K562 (cell line): Measurements from ENCODE around the gene XIRP2. TPM values are rescaled to one million over a fixed set of nuclear protein-coding genes. Genes with fewer than 3 reads are reported as not detected.

Experiments used
- ATAC-seq: fragments of 200-7000 bp; cut with Tn5 transposase; 3 replicates; pipeline ENCODE4 v1.9.1; 2020; ENCODE audit warnings: moderate library complexity
- BruUV-seq: library from RNA; stranded (reverse); fragments of 400-500 nt; replicated peaks from 2 replicates; lab custom pipeline; 2021; lab: Mats Ljungman, UMichigan
- CTCF ChIA-PET: fragments of 300-600 bp; formaldehyde crosslinking; extraction: SDS; loops from one replicate; lab custom pipeline; 2021; ENCODE audit warnings: low intra/inter-chr PET ratio; lab: Yijun Ruan, JAX
- POLR2A ChIA-PET: fragments of 300-600, 350-650 bp; sonication (Branson Sonifier 250); formaldehyde crosslinking; extraction: SDS; loops from one replicate; lab custom pipeline; 2021; ENCODE audit warnings: antibody characterized with exemption, inconsistent platforms; lab: Yijun Ruan, JAX
- DNase-seq, 4 experiments: peaks; one replicate each; pipeline versions ENCODE4 v3.0.0 to v3.0.0-alpha.2; 2011 to 2018; ENCODE audit warnings: low spot score in 3 of 4, mixed read lengths in 3 of 4; ENCODE audit errors: extremely low read depth in 1 of 4
- FAIRE-seq: peaks from 2 replicates; lab custom pipeline; 2011; peaks lifted over from hg19 to GRCh38; lab: Jason Lieb, UNC
- H2AFZ ChIP-seq: 2 replicates; pipeline ENCODE4 v1.6.0; 2011; ENCODE audit warnings: low read depth, low read length, control low read depth, inconsistent platforms
- H3K27ac ChIP-seq: fragments of 200-600 bp; 3 replicates; pipeline ENCODE4 v1.8.0; 2011; ENCODE audit warnings: low read depth, mild to moderate bottlenecking, control low read depth, inconsistent platforms, low read length, moderate library complexity, mixed read lengths; ENCODE audit errors: extremely low read depth
- H3K27me3 ChIP-seq, 2 experiments: fragments of 300-600 bp in 1 of 2; 2 replicates in 1 of 2; 3 replicates in 1 of 2; pipeline versions ENCODE4 v1.6.0 to v1.8.0; 2011; ENCODE audit warnings: inconsistent platforms in 2 of 2, low read length in 2 of 2, mild to moderate bottlenecking in 1 of 2, mixed read lengths in 1 of 2, moderate library complexity in 1 of 2; ENCODE audit not compliant: control insufficient read depth in 2 of 2, insufficient read depth in 2 of 2
- H3K36me3 ChIP-seq: fragments of 300-600 bp; 3 replicates; pipeline ENCODE4 v1.8.0; 2011; ENCODE audit warnings: mild to moderate bottlenecking, low read length, inconsistent platforms; ENCODE audit not compliant: control insufficient read depth, insufficient read depth
- H3K4me1 ChIP-seq, 2 experiments: fragments of 200-600 bp in 1 of 2; replicated peaks in 1 of 2; 2 replicates in 1 of 2; 3 replicates in 1 of 2; pipeline versions ENCODE4 v1.5.1 to v1.8.0; 2011; ENCODE audit warnings: inconsistent platforms in 2 of 2, low read length in 2 of 2, mild to moderate bottlenecking in 1 of 2, mixed read lengths in 1 of 2, moderate library complexity in 1 of 2; ENCODE audit not compliant: control insufficient read depth in 2 of 2, insufficient read depth in 2 of 2
- H3K4me2 ChIP-seq: 2 replicates; pipeline ENCODE4 v1.6.1; 2011; ENCODE audit warnings: low read length, control low read depth, inconsistent platforms, mixed read lengths; ENCODE audit not compliant: insufficient read depth
- H3K4me3 ChIP-seq: fragments of 200-600 bp; sonication (generic), shearing (Covaris generic); 2 replicates; pipeline ENCODE4 v1.5.1; 2016; ENCODE audit warnings: control low read depth, inconsistent platforms
- H3K79me2 ChIP-seq: fragments of 200-600 bp; 3 replicates; pipeline ENCODE4 v1.8.0; 2011; ENCODE audit warnings: low read length, inconsistent platforms; ENCODE audit not compliant: control insufficient read depth, insufficient read depth
- H3K9ac ChIP-seq, 2 experiments: 2 replicates each; pipeline versions ENCODE4 v1.6.0 to v1.6.1; 2011; ENCODE audit warnings: low read depth in 2 of 2, low read length in 2 of 2, control low read depth in 1 of 2, inconsistent platforms in 1 of 2, mild to moderate bottlenecking in 1 of 2, mixed read lengths in 1 of 2; ENCODE audit not compliant: insufficient read depth in 1 of 2
- H3K9me1 ChIP-seq: one replicate; pipeline ENCODE4 v1.6.0; 2011; ENCODE audit warnings: inconsistent platforms, mild to moderate bottlenecking, low read length, moderate library complexity; ENCODE audit not compliant: control insufficient read depth, insufficient read depth
- H3K9me3 ChIP-seq: replicated peaks from 2 replicates; pipeline ENCODE4 v1.5.1; 2011; ENCODE audit warnings: low read depth, low read length, inconsistent platforms; ENCODE audit not compliant: control insufficient read depth, insufficient read depth
- H4K20me1 ChIP-seq: replicated peaks from 2 replicates; pipeline ENCODE4 v1.6.1; 2011; ENCODE audit warnings: low read length, inconsistent platforms, mixed read lengths; ENCODE audit not compliant: control insufficient read depth, insufficient read depth
- MCM7 ChIP-seq, 2 experiments: fragments of 450-650 bp; IDR thresholded peaks; 2 replicates each; pipeline ENCODE4 v1.6.1; 2016 to 2018
- ZBTB40 ChIP-seq, 2 experiments: fragments of 450-650 bp in 1 of 2; sonication (generic) in 1 of 2; formaldehyde crosslinking in 1 of 2; IDR thresholded peaks; 2 replicates each; pipeline versions ENCODE4 v1.7.1 to v1.9.0; 2016 to 2022; ENCODE audit warnings: inconsistent platforms in 1 of 2, mild to moderate bottlenecking in 1 of 2, missing genetic modification reagents in 1 of 2
- WGBS: fragments of 100-300 bp; shearing (Covaris generic); methylation state at CpG from one replicate; pipeline ENCODE4 v1.1.6; 2016; ENCODE audit warnings: low coverage, mixed read lengths; ENCODE audit not compliant: insufficient coverage; ENCODE audit errors: missing lambda C conversion rate; 5-methylcytosine and 5-hydroxymethylcytosine counted together
- in situ Hi-C: fragments of 300-500 bp; cut with MboI; formaldehyde crosslinking; loops from 4 replicates; pipeline ENCODE4 v1.15.0; 2018; ENCODE audit warnings: inconsistent platforms, mixed read lengths
- intact Hi-C: fragments of 100-400 bp; cut with micrococcal nuclease; formaldehyde crosslinking; loops from 2 replicates; pipeline ENCODE4 v1.14.2; 2022
- polyA plus RNA-seq, 8 experiments: library from polyadenylated mRNA; depleted of rRNA in 4 of 8; stranded (reverse) in 5 of 8; unstranded in 3 of 8; fragments of >200 nt; fragmentation: Nextera tagmentation in 2 of 8; fragmentation: Illumina TruSeq in 1 of 8; extraction: Ambion mirVana in 2 of 8; extraction: Trizol in 1 of 8; gene quantifications; 2 replicates each; pipeline versions ENCODE4 v1.2.1 to v1.2.3, GENCODE V29; 2011 to 2014; ENCODE audit warnings: inconsistent platforms in 1 of 8, missing spikeins in 1 of 8
- total RNA-seq, 7 experiments: library from RNA; depleted of rRNA in 6 of 7; stranded (reverse); fragments of >200 nt in 6 of 7; fragmentation: Illumina TruSeq in 2 of 7; extraction: Trizol in 2 of 7; gene quantifications; 2 replicates each; pipeline versions ENCODE4 v1.2.1 to v1.2.3, GENCODE V29; 2011 to 2021; ENCODE audit warnings: low replicate concordance in 1 of 7
- TF ChIP-seq, protein P1 (sequence below): sonication (generic); formaldehyde crosslinking; IDR thresholded peaks from 2 replicates; pipeline ENCODE4 v1.8.1; 2023; ENCODE audit warnings: mild to moderate bottlenecking, missing genetic modification reagents
- TF ChIP-seq, protein P2 (sequence below): fragments of 250-450 bp; sonication (Bioruptor Pico); IDR thresholded peaks from 2 replicates; pipeline ENCODE4 v1.4.0; 2020

Gene XIRP2
- total and polyA plus RNA-seq, 9 of the 15 experiments (the other 6 are each of a cell fraction or from before 2014, with no cell fraction given): 0.04 to 0.10 (median 0.04) TPM; not detected in 2

GRCh38 chr2:167258712-167259111 lies 370.4 kb downstream of the XIRP2 start:
- Histone ChIP-seq H3K36me3 (no peaks in the 10 kb centered on the region), H3K4me1 (no peaks in the 10 kb centered on the region), H3K9me3 (no peaks in the 10 kb centered on the region), H3K9ac (no peak overlapping the region), H2AFZ (no peak overlapping the region), H4K20me1 (no peaks in the 10 kb centered on the region), H3K27me3 (no peaks in the 10 kb centered on the region), H3K79me2 (no peaks in the 10 kb centered on the region), H3K4me2 (no peak overlapping the region), H3K4me3 (no peak overlapping the region), H3K27ac (no peak overlapping the region), H3K9me1 (no peaks in the 10 kb centered on the region)
- intact Hi-C loops: no loop called here
- no TSS peak for BruUV-seq
- no peak for DNase-seq
- 0% methylated on average over 3 of the region's 3 CpGs for WGBS
- no peak for FAIRE-seq
- POLR2A ChIA-PET: no interaction called here
- in situ Hi-C loops: no loop called here
- no peak for ATAC-seq
- CTCF ChIA-PET: no interaction called here
- TF ChIP-seq, protein P1, sequence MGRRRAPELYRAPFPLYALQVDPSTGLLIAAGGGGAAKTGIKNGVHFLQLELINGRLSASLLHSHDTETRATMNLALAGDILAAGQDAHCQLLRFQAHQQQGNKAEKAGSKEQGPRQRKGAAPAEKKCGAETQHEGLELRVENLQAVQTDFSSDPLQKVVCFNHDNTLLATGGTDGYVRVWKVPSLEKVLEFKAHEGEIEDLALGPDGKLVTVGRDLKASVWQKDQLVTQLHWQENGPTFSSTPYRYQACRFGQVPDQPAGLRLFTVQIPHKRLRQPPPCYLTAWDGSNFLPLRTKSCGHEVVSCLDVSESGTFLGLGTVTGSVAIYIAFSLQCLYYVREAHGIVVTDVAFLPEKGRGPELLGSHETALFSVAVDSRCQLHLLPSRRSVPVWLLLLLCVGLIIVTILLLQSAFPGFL (CRISPR knock-in tag): no peak
- TF ChIP-seq MCM7 (IDR thresholded peaks at IDR 0.05) (no peak), ZBTB40 (IDR thresholded peaks at IDR 0.05) (no peak), ZBTB40 (CRISPR knock-in tag; IDR thresholded peaks at IDR 0.05) (no peak)
- TF ChIP-seq, protein P2, sequence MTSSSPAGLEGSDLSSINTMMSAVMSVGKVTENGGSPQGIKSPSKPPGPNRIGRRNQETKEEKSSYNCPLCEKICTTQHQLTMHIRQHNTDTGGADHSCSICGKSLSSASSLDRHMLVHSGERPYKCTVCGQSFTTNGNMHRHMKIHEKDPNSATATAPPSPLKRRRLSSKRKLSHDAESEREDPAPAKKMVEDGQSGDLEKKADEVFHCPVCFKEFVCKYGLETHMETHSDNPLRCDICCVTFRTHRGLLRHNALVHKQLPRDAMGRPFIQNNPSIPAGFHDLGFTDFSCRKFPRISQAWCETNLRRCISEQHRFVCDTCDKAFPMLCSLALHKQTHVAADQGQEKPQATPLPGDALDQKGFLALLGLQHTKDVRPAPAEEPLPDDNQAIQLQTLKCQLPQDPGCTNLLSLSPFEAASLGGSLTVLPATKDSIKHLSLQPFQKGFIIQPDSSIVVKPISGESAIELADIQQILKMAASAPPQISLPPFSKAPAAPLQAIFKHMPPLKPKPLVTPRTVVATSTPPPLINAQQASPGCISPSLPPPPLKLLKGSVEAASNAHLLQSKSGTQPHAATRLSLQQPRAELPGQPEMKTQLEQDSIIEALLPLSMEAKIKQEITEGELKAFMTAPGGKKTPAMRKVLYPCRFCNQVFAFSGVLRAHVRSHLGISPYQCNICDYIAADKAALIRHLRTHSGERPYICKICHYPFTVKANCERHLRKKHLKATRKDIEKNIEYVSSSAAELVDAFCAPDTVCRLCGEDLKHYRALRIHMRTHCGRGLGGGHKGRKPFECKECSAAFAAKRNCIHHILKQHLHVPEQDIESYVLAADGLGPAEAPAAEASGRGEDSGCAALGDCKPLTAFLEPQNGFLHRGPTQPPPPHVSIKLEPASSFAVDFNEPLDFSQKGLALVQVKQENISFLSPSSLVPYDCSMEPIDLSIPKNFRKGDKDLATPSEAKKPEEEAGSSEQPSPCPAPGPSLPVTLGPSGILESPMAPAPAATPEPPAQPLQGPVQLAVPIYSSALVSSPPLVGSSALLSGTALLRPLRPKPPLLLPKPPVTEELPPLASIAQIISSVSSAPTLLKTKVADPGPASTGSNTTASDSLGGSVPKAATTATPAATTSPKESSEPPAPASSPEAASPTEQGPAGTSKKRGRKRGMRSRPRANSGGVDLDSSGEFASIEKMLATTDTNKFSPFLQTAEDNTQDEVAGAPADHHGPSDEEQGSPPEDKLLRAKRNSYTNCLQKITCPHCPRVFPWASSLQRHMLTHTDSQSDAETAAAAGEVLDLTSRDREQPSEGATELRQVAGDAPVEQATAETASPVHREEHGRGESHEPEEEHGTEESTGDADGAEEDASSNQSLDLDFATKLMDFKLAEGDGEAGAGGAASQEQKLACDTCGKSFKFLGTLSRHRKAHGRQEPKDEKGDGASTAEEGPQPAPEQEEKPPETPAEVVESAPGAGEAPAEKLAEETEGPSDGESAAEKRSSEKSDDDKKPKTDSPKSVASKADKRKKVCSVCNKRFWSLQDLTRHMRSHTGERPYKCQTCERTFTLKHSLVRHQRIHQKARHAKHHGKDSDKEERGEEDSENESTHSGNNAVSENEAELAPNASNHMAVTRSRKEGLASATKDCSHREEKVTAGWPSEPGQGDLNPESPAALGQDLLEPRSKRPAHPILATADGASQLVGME (CRISPR knock-in tag): no peak
